MM.1S (cell line): Measurements from ENCODE around the gene PRMT1.
"Not testable (repeated sequence)": the region's sequence is repeated elsewhere in the genome, so short reads cannot be mapped to it uniquely, and the experiment has no call there.

ENCODE experiments used
- CTCF ChIP-seq: fragments of 300-600 bp; sonication (generic); IDR thresholded peaks from 2 replicates; pipeline ENCODE4 v1.5.1; 2016; ENCODE audit warnings: antibody characterized with exemption, low read length, mixed read lengths
- EZH2 ChIP-seq: fragments of 300-600 bp; sonication (generic); optimal IDR thresholded peaks from 2 replicates; pipeline ENCODE3; 2017; ENCODE audit warnings: low read depth, mild to moderate bottlenecking, antibody characterized with exemption, low read length, mixed read lengths

DNA sequence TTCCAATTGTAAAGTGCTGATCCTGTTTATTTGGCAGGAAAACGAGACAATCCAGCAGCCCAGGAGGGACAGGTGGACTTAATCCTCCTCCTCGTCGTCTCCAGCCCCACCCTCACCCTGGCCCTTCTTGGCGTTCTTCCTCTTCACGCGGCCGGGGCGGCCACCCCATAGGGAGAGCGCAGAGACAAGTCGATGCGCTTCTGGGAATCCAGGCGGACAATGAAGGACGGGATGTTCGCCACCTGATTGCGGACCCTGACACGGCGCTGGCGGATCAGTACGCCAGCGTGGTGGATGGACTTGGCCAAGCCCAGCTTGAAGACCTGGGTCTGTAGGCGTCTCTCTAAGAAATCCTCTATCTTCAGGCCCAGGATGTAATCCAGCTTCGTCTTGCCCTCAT lies 42.3 kb downstream of the PRMT1 start:
- not testable (repeated sequence) for TF ChIP-seq CTCF, EZH2
